Fibroblast of the aortic adventitia (primary cell): ENCODE results near the gene SNTB2. TPM values are rescaled to one million over a fixed set of nuclear protein-coding genes. Genes with fewer than 3 reads are reported as not detected.

Experiments
- DNase-seq: peaks from one replicate; pipeline ENCODE4 v3.0.0-alpha.2; 2010; ENCODE audit warnings: low read depth
- H3K4me3 ChIP-seq: 2 replicates; pipeline ENCODE4 v1.5.1; 2011; ENCODE audit warnings: low read depth, mild to moderate bottlenecking, control low read depth, low read length, moderate library complexity
- total RNA-seq: library from RNA; depleted of rRNA; stranded (reverse); fragments of >200 nt; gene quantifications from 2 replicates; pipeline ENCODE4 v1.2.3, GENCODE V29; 2012; ENCODE audit warnings: low replicate concordance
- TF ChIP-seq, protein P1 (sequence below): IDR thresholded peaks from 2 replicates; pipeline ENCODE4 v1.5.1; 2011; ENCODE audit warnings: mild to moderate bottlenecking, low read length, control low read depth, inconsistent platforms; ENCODE audit not compliant: insufficient read depth

Gene SNTB2
- total RNA-seq, 1 donor: 40.6 TPM

GRCh38 chr16:69233124-69233523 lies 46.2 kb downstream of the SNTB2 start:
- TF ChIP-seq, protein P1, sequence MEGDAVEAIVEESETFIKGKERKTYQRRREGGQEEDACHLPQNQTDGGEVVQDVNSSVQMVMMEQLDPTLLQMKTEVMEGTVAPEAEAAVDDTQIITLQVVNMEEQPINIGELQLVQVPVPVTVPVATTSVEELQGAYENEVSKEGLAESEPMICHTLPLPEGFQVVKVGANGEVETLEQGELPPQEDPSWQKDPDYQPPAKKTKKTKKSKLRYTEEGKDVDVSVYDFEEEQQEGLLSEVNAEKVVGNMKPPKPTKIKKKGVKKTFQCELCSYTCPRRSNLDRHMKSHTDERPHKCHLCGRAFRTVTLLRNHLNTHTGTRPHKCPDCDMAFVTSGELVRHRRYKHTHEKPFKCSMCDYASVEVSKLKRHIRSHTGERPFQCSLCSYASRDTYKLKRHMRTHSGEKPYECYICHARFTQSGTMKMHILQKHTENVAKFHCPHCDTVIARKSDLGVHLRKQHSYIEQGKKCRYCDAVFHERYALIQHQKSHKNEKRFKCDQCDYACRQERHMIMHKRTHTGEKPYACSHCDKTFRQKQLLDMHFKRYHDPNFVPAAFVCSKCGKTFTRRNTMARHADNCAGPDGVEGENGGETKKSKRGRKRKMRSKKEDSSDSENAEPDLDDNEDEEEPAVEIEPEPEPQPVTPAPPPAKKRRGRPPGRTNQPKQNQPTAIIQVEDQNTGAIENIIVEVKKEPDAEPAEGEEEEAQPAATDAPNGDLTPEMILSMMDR: no peak
- DNase-seq: no peak
- no peak overlapping the region for H3K4me3 ChIP-seq

GRCh38 chr16:69234460-69234859 lies 47.5 kb downstream of the SNTB2 start:
- TF ChIP-seq, protein P1: no peak
- DNase-seq: no peak
- H3K4me3 ChIP-seq: no peak overlapping the region

DNA sequence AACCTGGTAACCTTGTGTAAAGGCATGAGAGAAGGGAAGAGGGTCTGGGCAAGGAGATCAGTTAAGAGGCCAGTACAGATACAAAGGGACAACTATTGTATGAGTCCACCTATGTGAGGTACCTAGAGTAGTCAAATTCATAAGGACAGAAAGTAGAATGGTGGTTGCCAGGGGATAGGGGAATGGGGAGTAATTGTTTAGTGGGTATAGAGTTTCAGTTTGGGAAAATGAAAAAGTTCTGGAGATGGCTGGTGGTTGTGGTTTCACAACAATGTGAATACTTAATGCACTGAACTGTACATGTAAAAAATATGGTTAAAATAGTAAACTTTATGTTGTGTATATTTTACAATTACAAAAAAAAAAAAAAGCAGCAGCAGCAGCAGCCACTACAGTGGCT lies 49.4 kb downstream of the SNTB2 start:
- no peak overlapping the region for H3K4me3 ChIP-seq
- TF ChIP-seq, protein P1: no peak
- DNase-seq: no peak

DNA sequence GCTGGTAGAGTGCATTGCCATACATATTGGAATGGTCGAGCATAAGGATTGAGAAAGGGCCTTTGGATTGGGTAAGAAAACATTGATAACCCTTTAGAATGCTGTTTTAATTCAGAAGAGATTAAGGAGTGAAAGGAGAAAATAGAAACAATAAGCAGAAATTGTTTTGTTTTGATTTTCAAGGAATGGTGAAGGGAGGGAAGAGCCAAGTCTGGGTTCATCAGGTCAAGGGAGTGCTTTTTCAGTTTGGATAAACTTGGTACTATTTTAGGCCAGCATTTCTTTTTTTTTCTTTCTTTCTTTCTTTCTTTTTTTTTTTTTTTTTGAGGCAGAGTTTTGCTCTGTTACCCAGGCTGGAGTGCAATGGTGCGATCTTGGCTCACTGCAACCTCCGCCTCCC lies 50.3 kb downstream of the SNTB2 start:
- no peak for DNase-seq
- TF ChIP-seq, protein P1: no peak
- no peak overlapping the region for H3K4me3 ChIP-seq

DNA sequence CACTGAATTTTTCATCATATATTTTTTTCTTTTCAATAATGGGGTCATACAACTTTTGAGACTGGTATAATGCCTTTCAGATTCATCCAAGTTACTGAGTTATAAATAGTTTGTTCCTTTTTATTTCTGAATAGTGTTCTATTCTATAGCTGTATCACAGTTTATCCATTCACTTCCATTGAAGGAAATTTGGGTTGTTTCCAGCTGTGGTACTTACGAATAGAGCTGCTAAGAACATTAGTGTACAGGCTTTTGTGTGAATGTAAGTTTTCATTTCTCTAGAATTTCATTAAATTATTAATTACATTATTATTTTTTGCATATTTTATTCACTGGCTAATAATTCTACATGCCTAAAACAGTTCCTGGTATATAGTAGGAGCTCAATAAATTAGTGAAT lies 52.9 kb downstream of the SNTB2 start:
- no peak for DNase-seq
- no peak overlapping the region for H3K4me3 ChIP-seq
- TF ChIP-seq, protein P1: no peak

DNA sequence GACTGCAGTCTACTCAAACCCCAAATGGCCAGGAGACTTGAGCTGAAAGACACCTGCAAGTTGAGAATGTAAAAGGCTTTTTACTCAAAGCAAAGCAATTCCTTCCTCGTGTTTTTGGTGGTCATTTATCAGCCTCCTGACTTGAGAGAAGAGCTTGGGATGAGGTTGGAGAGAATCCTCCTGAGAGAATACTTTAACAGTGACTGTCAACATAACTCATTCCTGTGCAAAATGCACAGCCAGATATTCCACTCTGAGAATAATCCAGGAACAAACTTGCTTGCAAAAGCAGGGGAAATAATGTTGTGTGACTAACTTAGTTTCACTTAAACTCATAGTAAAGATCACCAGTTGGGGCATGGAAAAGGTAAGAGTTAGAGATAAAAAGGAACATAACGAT lies 53.4 kb downstream of the SNTB2 start:
- peak; percentile 25 for DNase-seq
- no peak overlapping the region for H3K4me3 ChIP-seq
- TF ChIP-seq, protein P1: no peak

- TF ChIP-seq, protein P1: no peak
- peak; percentile 73 for DNase-seq
- H3K4me3 ChIP-seq: no peak overlapping the region
Measured at GRCh38 chr16:69241926-69242325, 55.0 kb downstream of the SNTB2 start.
